HEK293 (cell line): Measurements from ENCODE around the gene TMLHE.
A peak's percentile ranks its signal among the peaks of the same experiment; 100 is the strongest.

ENCODE experiments used
- CTCF ChIA-PET: fragments of 350-600 bp; formaldehyde crosslinking; extraction: SDS; loops from one replicate; lab custom pipeline; 2021; ENCODE audit warnings: antibody characterized with exemption; lab: Yijun Ruan, JAX
- POLR2A ChIA-PET: fragments of 300-600 bp; formaldehyde crosslinking; extraction: SDS; loops from one replicate; lab custom pipeline; 2020; ENCODE audit warnings: antibody characterized with exemption, inconsistent platforms; lab: Yijun Ruan, JAX
- H3K27ac ChIP-seq: fragments of 200-500 bp; sonication (Bioruptor generic); 2 replicates; pipeline ENCODE4 v1.5.1; 2014; ENCODE audit warnings: low read depth, low read length, control low read depth, inconsistent platforms; ENCODE audit errors: extremely low read depth
- H3K36me3 ChIP-seq, 2 experiments: fragments of 200-500 bp in 1 of 2; sonication (Bioruptor generic) in 1 of 2; 1 replicate in 1 of 2; 2 replicates in 1 of 2; pipeline ENCODE4 v1.5.1; 2014 to 2017; ENCODE audit warnings: inconsistent platforms in 2 of 2, low read length in 2 of 2; ENCODE audit not compliant: control insufficient read depth in 2 of 2, insufficient read depth in 1 of 2
- H3K4me1 ChIP-seq: fragments of 200-500 bp; sonication (Bioruptor generic); 2 replicates; pipeline ENCODE4 v1.5.1; 2014; ENCODE audit warnings: mild to moderate bottlenecking, low read length, inconsistent platforms; ENCODE audit not compliant: control insufficient read depth, insufficient read depth
- H3K4me3 ChIP-seq: 2 replicates; pipeline ENCODE4 v1.5.1; 2011; ENCODE audit warnings: low read depth, mild to moderate bottlenecking, control low read depth, low read length, moderate library complexity
- H3K9me3 ChIP-seq: fragments of 200-500 bp; sonication (Bioruptor generic); 2 replicates; pipeline ENCODE4 v1.5.1; 2014; ENCODE audit warnings: low read depth, low read length, inconsistent platforms; ENCODE audit not compliant: control insufficient read depth, insufficient read depth
- EGR2 ChIP-seq: fragments of 450-650 bp; formaldehyde crosslinking; IDR thresholded peaks from 2 replicates; pipeline ENCODE4 v1.5.1; 2016; ENCODE audit warnings: low read depth, missing biosample characterization, missing genetic modification characterization
- YY2 ChIP-seq: fragments of 450-650 bp; formaldehyde crosslinking; IDR thresholded peaks from 2 replicates; pipeline ENCODE4 v1.5.1; 2016; ENCODE audit warnings: missing biosample characterization, missing genetic modification characterization
- ZNF585B ChIP-seq: fragments of 450-650 bp; formaldehyde crosslinking; IDR thresholded peaks from 2 replicates; pipeline ENCODE4 v1.5.1; 2016; ENCODE audit warnings: missing biosample characterization, missing genetic modification characterization

TMLHE gene

DNA sequence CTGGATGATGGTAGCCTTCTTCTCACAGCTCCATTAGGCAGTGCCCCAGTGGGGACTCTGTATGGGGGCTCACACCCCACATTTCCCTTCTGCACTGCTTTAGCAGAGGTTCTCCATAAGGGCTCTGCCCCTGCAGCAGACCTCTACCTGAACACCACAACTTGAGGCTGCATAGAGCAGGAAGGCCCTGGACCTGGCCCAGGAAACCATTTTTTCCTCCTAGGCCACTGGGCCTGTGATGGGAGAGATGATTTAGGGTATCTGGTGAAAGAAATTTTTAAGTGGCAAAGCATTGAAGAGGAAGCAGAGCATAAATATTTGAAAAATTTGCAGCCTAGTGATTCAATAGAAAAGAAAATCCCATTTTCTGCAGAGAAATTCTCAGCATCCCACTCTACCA is 171.7 kb downstream of the TMLHE start:
- no peaks in the 10 kb centered on the region for H3K4me1 ChIP-seq
- ChIA-PET CTCF (no interaction called here), POLR2A (no interaction called here)
- no peaks in the 10 kb centered on the region for H3K36me3 ChIP-seq
- H3K4me3 ChIP-seq, result no peak overlapping the region
- TF ChIP-seq ZNF585B, result peak; percentile 93
- no peak for TF ChIP-seq EGR2 (tag by site-specific recombination)
- TF ChIP-seq YY2 (tag by site-specific recombination), result no peak
- peaks cover 4% of the 10 kb centered on the region for H3K9me3 ChIP-seq
- no peak overlapping the region for H3K27ac ChIP-seq
